ENCODE measurements around the gene MALT1. TPM values are rescaled to one million over a fixed set of nuclear protein-coding genes. Genes with fewer than 3 reads are reported as not detected.

Gene MALT1
- total RNA-seq, 1 donor from 2014 or later: 11.8 TPM

GRCh38 chr18:58671632-58672564, 633 bp downstream of the MALT1 start:
- DNase-seq (ENCODE audit: missing footprints): peak; percentile 76
- ATAC-seq: peak; percentile 36
- intact Hi-C loops (cut with DNase I): loop anchor here (2.0 to 5.0 kb wide), 3 partner anchors 45 to 90 kb away; partner anchors contain the start of gene ALPK2

- ATAC-seq: no peak
- no peak for DNase-seq (ENCODE audit: missing footprints)
- intact Hi-C loops (cut with DNase I): loop anchor here (5.0 kb wide), 2 partner anchors 47 to 88 kb away; partner anchors contain the start of gene ALPK2
These were observed 2.9 kb downstream of the MALT1 start for GRCh38 chr18:58674159-58674558.

- ATAC-seq: no peak
- no peak for DNase-seq (ENCODE audit: missing footprints)
- intact Hi-C loops (cut with DNase I): loop anchor here (5.0 kb wide), 2 partner anchors 48 to 87 kb away; partner anchors contain the start of gene ALPK2
These were observed 3.7 kb downstream of the MALT1 start for GRCh38 chr18:58674863-58675472.

GRCh38 chr18:58676270-58676669, 5.0 kb downstream of the MALT1 start:
- intact Hi-C loops (cut with DNase I): no loop called here
- DNase-seq (ENCODE audit: missing footprints) (no peak), ATAC-seq (no peak)

GRCh38 chr18:58682429-58683069, 11.3 kb downstream of the MALT1 start:
- intact Hi-C loops (cut with DNase I): no loop called here
- ATAC-seq (no peak), DNase-seq (ENCODE audit: missing footprints) (no peak)

GRCh38 chr18:58687871-58688308, 16.6 kb downstream of the MALT1 start:
- intact Hi-C loops (cut with DNase I): no loop called here
- no peak for DNase-seq (ENCODE audit: missing footprints)
- no peak for ATAC-seq

- no peak for ATAC-seq
- DNase-seq (ENCODE audit: missing footprints): peak; percentile 57
- intact Hi-C loops (cut with DNase I): no loop called here
These were observed 19.0 kb downstream of the MALT1 start for GRCh38 chr18:58690259-58690658.

- intact Hi-C loops (cut with DNase I): no loop called here
- peak; percentile 42 for ATAC-seq
- DNase-seq (ENCODE audit: missing footprints): peak; percentile 56
These were observed 20.0 kb downstream of the MALT1 start for GRCh38 chr18:58691256-58691655.

GRCh38 chr18:58692422-58693185, 21.3 kb downstream of the MALT1 start:
- DNase-seq (ENCODE audit: missing footprints) (no peak), ATAC-seq (no peak)
- intact Hi-C loops (cut with DNase I): no loop called here

- intact Hi-C loops (cut with DNase I): no loop called here
- ATAC-seq (no peak), DNase-seq (ENCODE audit: missing footprints) (no peak)
These were observed 23.0 kb downstream of the MALT1 start for GRCh38 chr18:58694221-58694620.

GRCh38 chr18:58694720-58695468, 23.6 kb downstream of the MALT1 start:
- no peak for DNase-seq (ENCODE audit: missing footprints)
- no peak for ATAC-seq
- intact Hi-C loops (cut with DNase I): no loop called here

- intact Hi-C loops (cut with DNase I): no loop called here
- ATAC-seq (no peak), DNase-seq (ENCODE audit: missing footprints) (no peak)
These were observed 24.5 kb downstream of the MALT1 start for GRCh38 chr18:58695772-58696171.

GRCh38 chr18:58697146-58697545, 25.9 kb downstream of the MALT1 start:
- ATAC-seq: no peak
- intact Hi-C loops (cut with DNase I): no loop called here

GRCh38 chr18:58698701-58699193, 27.5 kb downstream of the MALT1 start:
- intact Hi-C loops (cut with DNase I): no loop called here
- DNase-seq (ENCODE audit: missing footprints) (no peak), ATAC-seq (no peak)

More at GRCh38 chr18:58697146-58697545, 25.9 kb downstream of the MALT1 start:
- DNase-seq (ENCODE audit: missing footprints): no peak

- ATAC-seq: no peak
- intact Hi-C loops (cut with DNase I): no loop called here
These were observed 28.3 kb downstream of the MALT1 start for GRCh38 chr18:58699551-58699950.

GRCh38 chr18:58700209-58700608, 28.9 kb downstream of the MALT1 start:
- ATAC-seq (no peak), DNase-seq (ENCODE audit: missing footprints) (no peak)
- intact Hi-C loops (cut with DNase I): no loop called here

More at GRCh38 chr18:58699551-58699950, 28.3 kb downstream of the MALT1 start:
- DNase-seq (ENCODE audit: missing footprints): no peak

- ATAC-seq (no peak), DNase-seq (ENCODE audit: missing footprints) (no peak)
- intact Hi-C loops (cut with DNase I): no loop called here
These were observed 41.7 kb downstream of the MALT1 start for GRCh38 chr18:58712930-58713329.

- intact Hi-C loops (cut with DNase I): no loop called here
- no peak for DNase-seq (ENCODE audit: missing footprints)
- ATAC-seq: no peak
These were observed 43.0 kb downstream of the MALT1 start for GRCh38 chr18:58714259-58714658.
